ENCODE data around the gene FAM13A.

The FAM13A gene

DNA sequence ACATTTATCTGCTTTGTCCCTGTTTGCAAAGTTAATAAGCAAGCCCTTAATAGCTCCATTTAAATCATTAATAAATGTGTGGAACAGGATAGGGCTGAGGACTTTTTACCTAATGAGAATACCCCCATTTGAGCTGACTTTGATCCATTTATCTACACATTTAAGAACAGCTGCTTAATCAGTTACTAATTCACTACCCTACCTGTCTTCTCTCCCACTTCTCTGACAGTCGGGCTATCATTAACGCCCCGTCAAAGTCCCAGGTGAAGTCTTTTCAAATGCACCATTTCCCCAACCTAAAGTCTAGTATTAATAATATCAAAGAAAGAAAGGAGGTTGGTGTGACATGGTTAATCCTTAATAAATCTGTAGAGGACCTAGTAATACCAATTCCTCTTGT, 302.2 kb downstream of the FAM13A start:
- no peak overlapping the region for H3K4me3 ChIP-seq (ENCODE audit: insufficient read depth, low read depth, low read length, poor library complexity, severe bottlenecking)
- H3K9me3 ChIP-seq (ENCODE audit: control insufficient read depth, low read length) = no peaks in the 10 kb centered on the region
- peaks cover 3% of the 10 kb centered on the region for H3K36me3 ChIP-seq (ENCODE audit: control insufficient read depth, insufficient read depth, low read length)
- no peaks in the 10 kb centered on the region for H3K4me1 ChIP-seq (ENCODE audit: control insufficient read depth, insufficient read depth, low read length, poor library complexity, severe bottlenecking)
- no peaks in the 10 kb centered on the region for H3K27me3 ChIP-seq (replicated peaks; ENCODE audit: control insufficient read depth, insufficient read depth, low read length, poor library complexity, severe bottlenecking)
- no peak for DNase-seq
- no peak overlapping the region for H3K27ac ChIP-seq (ENCODE audit: insufficient read depth, low read length, poor library complexity, severe bottlenecking)

DNA sequence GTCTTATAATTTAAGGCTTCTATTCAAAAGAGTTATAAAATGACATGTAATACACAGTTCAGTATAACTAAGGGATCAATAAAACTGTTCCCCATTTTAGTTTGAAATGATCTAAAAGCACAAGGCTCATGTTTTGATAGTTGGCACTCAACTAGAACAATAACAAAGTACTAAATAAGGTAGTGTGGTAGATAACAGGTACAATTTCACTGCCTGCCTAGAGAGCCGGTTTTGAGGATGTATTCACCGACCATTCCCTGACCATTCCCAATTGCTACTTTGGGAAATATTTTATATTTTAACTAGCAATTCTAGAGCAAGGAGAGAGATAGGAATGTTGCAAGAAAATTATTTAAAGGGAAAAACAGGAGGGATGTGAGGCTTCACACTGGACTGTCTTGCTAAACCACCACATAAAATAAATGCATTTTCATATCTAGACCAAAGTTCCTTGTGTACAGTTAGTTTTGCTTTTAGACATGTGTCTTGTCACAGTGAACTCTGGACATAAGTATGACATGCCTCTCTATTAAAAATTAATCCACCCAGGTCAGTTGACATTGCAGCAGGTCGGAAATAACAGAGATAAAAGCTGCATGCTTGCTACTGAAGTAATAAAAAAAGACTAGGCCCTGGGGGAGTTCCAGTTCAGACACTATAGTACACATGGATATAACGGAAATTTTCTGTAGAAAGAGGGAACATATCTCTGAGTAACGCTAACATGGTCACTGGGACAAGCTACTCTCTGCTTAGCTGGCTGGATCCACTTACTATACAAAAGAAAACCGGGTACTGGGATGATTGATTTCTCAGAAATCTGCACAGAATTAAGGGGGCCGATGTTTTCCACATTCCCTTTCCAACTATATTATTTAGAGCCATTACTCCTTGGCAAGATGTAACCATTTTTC, 303.1 kb downstream of the FAM13A start:
- no peak for DNase-seq
- no peak overlapping the region for H3K27ac ChIP-seq (ENCODE audit: insufficient read depth, low read length, poor library complexity, severe bottlenecking)
- H3K4me3 ChIP-seq (ENCODE audit: insufficient read depth, low read depth, low read length, poor library complexity, severe bottlenecking) = no peak overlapping the region

DNA sequence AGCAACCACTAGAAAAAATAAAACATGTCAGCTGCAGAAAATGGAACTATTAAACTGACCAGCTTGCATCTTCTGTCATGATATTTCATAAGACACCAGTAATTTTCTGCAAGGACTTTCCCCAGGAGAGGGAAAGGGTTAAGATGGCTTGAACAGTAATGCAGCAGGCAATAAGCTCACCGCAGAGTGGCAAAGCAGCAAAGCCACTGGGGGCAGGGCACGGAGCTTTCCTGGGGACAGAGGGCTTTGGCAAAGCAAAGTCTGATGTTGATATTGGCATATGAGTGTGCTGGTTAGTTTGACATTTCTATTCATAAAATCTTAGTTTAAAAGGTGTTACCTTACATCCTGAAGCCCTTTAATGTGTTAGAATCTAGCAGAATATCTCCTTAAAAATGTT, 304.2 kb downstream of the FAM13A start:
- Histone ChIP-seq H3K4me1 (ENCODE audit: control insufficient read depth, insufficient read depth, low read length, poor library complexity, severe bottlenecking) (no peaks in the 10 kb centered on the region), H3K27me3 (replicated peaks; ENCODE audit: control insufficient read depth, insufficient read depth, low read length, poor library complexity, severe bottlenecking) (no peaks in the 10 kb centered on the region), H3K27ac (ENCODE audit: insufficient read depth, low read length, poor library complexity, severe bottlenecking) (no peak overlapping the region), H3K36me3 (ENCODE audit: control insufficient read depth, insufficient read depth, low read length) (peaks cover 19% of the 10 kb centered on the region), H3K9me3 (ENCODE audit: control insufficient read depth, low read length) (no peaks in the 10 kb centered on the region), H3K4me3 (ENCODE audit: insufficient read depth, low read depth, low read length, poor library complexity, severe bottlenecking) (no peak overlapping the region)
- no peak for DNase-seq

More for the DNA sequence above, 303.1 kb downstream of the FAM13A start:
- Histone ChIP-seq H3K27me3 (replicated peaks; ENCODE audit: control insufficient read depth, insufficient read depth, low read length, poor library complexity, severe bottlenecking) (no peaks in the 10 kb centered on the region), H3K9me3 (ENCODE audit: control insufficient read depth, low read length) (no peaks in the 10 kb centered on the region), H3K36me3 (ENCODE audit: control insufficient read depth, insufficient read depth, low read length) (peaks cover 9% of the 10 kb centered on the region), H3K4me1 (ENCODE audit: control insufficient read depth, insufficient read depth, low read length, poor library complexity, severe bottlenecking) (no peaks in the 10 kb centered on the region)

DNA sequence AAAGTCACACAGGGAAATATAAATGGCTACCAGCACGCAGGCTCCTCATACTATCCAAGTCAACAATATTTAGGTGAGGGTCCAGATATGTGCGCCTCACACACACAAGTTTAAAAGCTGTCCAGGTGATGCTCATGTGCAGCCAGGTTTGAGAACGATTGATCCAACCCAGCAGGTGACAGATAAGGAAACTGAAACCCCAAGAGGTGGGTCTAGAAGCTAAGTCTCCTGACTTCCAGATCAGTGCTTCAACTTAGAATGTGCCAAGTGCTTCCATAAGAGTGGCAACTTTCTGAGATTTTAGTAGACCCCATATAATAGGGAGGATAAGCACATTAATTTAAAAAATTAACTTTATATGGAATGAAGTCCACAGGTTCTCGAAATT, 304.9 kb downstream of the FAM13A start:
- Histone ChIP-seq H3K4me1 (ENCODE audit: control insufficient read depth, insufficient read depth, low read length, poor library complexity, severe bottlenecking) (no peaks in the 10 kb centered on the region), H3K27me3 (replicated peaks; ENCODE audit: control insufficient read depth, insufficient read depth, low read length, poor library complexity, severe bottlenecking) (no peaks in the 10 kb centered on the region), H3K4me3 (ENCODE audit: insufficient read depth, low read depth, low read length, poor library complexity, severe bottlenecking) (no peak overlapping the region), H3K27ac (ENCODE audit: insufficient read depth, low read length, poor library complexity, severe bottlenecking) (no peak overlapping the region), H3K9me3 (ENCODE audit: control insufficient read depth, low read length) (no peaks in the 10 kb centered on the region), H3K36me3 (ENCODE audit: control insufficient read depth, insufficient read depth, low read length) (peaks cover 19% of the 10 kb centered on the region)
- DNase-seq = no peak

DNA sequence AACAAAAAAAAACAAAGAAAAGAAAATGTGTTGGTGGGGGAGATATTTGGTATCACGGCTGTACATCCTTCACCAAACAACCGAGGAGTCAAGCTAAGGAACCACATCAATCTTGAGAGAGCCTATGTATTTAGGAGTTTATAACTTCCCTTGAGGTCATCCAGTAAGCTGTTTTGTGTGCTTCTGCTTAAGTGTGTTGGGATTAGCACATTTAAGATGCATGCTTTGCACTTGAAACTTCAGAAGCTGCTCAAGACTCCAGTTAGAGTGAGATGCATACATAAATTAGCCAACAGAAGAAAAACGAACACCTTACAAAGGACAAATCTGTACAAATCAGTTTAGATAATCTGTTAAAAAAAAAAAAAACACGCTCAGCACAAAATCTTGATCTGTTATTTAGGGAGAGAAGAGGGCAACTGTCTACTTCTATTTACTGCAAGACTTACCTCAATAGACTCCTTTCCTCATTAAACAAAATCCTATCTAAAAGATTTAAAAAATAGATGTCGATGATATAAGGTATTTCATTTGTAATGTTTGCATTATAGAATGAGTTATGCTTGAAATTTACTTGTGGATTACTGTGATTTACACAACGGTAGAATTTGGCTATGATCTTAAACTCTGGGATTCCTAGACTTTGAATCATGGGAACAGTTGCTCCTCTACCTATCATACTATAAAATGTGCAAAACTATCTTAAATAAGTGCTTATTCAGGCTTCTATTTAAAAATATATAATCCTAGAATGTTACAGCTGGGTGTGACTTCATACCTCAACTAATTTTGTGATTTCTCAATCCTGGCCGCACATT, 305.5 kb downstream of the FAM13A start:
- no peak overlapping the region for H3K4me3 ChIP-seq (ENCODE audit: insufficient read depth, low read depth, low read length, poor library complexity, severe bottlenecking)
- no peaks in the 10 kb centered on the region for H3K27me3 ChIP-seq (replicated peaks; ENCODE audit: control insufficient read depth, insufficient read depth, low read length, poor library complexity, severe bottlenecking)
- DNase-seq = no peak
- H3K36me3 ChIP-seq (ENCODE audit: control insufficient read depth, insufficient read depth, low read length) = peaks cover 19% of the 10 kb centered on the region
- no peaks in the 10 kb centered on the region for H3K9me3 ChIP-seq (ENCODE audit: control insufficient read depth, low read length)
- H3K27ac ChIP-seq (ENCODE audit: insufficient read depth, low read length, poor library complexity, severe bottlenecking) = no peak overlapping the region
- no peaks in the 10 kb centered on the region for H3K4me1 ChIP-seq (ENCODE audit: control insufficient read depth, insufficient read depth, low read length, poor library complexity, severe bottlenecking)

DNA sequence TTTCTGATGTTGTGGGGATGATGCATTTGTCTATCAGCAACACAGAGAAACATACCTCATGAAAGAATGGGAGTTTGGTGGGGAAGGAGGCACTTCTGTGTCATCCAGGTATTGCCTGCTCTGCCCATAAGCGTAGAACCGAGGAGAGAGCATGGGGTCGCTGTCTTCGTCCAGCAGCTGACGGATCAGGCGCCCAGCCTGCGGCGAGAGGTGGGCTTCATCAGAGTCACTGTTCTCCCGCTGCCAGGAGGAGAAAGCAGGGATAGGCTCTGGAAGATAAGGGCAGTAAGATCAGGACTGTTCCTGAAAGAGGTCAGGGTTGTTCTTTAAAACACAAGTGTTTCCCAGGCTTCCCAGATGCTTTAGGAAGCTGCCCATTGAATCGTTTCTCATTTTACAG, 306.6 kb downstream of the FAM13A start:
- DNase-seq = no peak
- H3K4me1 ChIP-seq (ENCODE audit: control insufficient read depth, insufficient read depth, low read length, poor library complexity, severe bottlenecking) = no peaks in the 10 kb centered on the region
- peaks cover 21% of the 10 kb centered on the region for H3K36me3 ChIP-seq (ENCODE audit: control insufficient read depth, insufficient read depth, low read length)
- no peaks in the 10 kb centered on the region for H3K9me3 ChIP-seq (ENCODE audit: control insufficient read depth, low read length)
- H3K4me3 ChIP-seq (ENCODE audit: insufficient read depth, low read depth, low read length, poor library complexity, severe bottlenecking) = no peak overlapping the region
- no peak overlapping the region for H3K27ac ChIP-seq (ENCODE audit: insufficient read depth, low read length, poor library complexity, severe bottlenecking)
- H3K27me3 ChIP-seq (replicated peaks; ENCODE audit: control insufficient read depth, insufficient read depth, low read length, poor library complexity, severe bottlenecking) = no peaks in the 10 kb centered on the region

DNA sequence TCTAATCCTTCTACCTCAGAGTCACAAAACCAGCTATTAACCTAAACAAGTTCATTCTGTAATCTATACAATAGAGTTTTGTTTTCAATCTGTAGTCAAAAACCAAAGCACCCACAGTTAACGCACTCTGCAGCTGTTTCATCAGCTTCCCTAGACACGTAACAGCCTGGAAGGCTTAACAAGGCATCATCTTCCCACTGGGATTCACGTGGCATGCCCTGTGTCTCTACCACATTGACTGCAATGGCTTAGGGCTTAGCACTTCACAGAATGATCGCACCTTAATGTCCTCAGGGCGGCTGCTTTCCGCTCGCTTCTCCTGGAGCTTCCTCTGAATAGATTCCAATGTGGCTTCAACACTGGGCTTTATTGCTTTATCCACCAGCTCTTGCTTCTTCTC, 309.6 kb downstream of the FAM13A start:
- Histone ChIP-seq H3K27ac (ENCODE audit: insufficient read depth, low read length, poor library complexity, severe bottlenecking) (no peak overlapping the region), H3K36me3 (ENCODE audit: control insufficient read depth, insufficient read depth, low read length) (peaks cover 23% of the 10 kb centered on the region), H3K4me1 (ENCODE audit: control insufficient read depth, insufficient read depth, low read length, poor library complexity, severe bottlenecking) (no peaks in the 10 kb centered on the region), H3K9me3 (ENCODE audit: control insufficient read depth, low read length) (no peaks in the 10 kb centered on the region), H3K27me3 (replicated peaks; ENCODE audit: control insufficient read depth, insufficient read depth, low read length, poor library complexity, severe bottlenecking) (no peaks in the 10 kb centered on the region), H3K4me3 (ENCODE audit: insufficient read depth, low read depth, low read length, poor library complexity, severe bottlenecking) (no peak overlapping the region)
- no peak for DNase-seq

DNA sequence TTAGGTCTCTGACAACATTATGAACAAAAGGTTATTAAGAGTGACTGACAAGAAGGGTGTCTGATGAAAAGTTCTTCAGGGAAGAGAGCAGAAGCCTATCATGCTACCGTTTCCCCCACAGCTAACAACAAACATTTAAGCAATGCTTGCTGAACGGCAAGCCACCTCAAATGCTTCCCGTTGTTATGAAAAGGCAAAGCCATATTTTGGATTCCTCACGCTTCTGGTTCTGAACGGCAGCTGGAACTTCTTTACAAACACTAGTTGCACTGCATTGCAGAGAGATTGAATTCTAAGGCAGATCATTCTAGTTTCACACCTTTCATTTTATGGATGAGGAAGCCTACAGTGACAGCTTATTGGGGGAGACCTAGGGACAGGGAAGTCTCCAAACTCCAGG, 310.8 kb downstream of the FAM13A start:
- no peaks in the 10 kb centered on the region for H3K4me1 ChIP-seq (ENCODE audit: control insufficient read depth, insufficient read depth, low read length, poor library complexity, severe bottlenecking)
- no peak overlapping the region for H3K27ac ChIP-seq (ENCODE audit: insufficient read depth, low read length, poor library complexity, severe bottlenecking)
- H3K9me3 ChIP-seq (ENCODE audit: control insufficient read depth, low read length) = no peaks in the 10 kb centered on the region
- H3K4me3 ChIP-seq (ENCODE audit: insufficient read depth, low read depth, low read length, poor library complexity, severe bottlenecking) = no peak overlapping the region
- DNase-seq = no peak
- H3K27me3 ChIP-seq (replicated peaks; ENCODE audit: control insufficient read depth, insufficient read depth, low read length, poor library complexity, severe bottlenecking) = no peaks in the 10 kb centered on the region
- peaks cover 23% of the 10 kb centered on the region for H3K36me3 ChIP-seq (ENCODE audit: control insufficient read depth, insufficient read depth, low read length)

DNA sequence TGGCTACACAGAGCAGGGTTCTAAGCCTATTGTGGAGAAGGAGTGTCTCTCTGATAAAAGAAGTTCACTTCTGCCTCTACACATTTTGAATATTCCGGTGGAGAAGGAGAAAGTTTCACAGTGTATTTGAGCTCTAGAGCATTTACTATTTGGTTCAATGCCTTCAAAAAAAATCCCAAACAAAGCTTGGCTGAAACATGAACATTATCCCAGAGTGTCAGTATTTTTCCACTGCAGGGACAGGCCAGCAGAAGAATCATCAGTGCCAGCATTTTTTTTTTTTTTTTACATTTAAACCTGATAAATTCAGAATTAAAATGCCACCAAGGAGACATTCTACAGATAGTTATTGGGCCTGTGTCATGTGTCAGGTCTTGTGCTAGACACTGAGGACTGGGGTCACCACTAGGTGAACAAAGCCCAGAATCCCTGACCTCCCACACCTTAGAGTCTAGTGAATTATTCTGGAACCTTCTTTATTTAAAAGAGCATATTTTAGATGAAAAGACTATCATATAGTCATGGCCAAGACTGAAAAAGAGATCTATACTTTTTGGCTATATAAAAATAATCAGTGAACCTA, 311.3 kb downstream of the FAM13A start:
- no peak overlapping the region for H3K4me3 ChIP-seq (ENCODE audit: insufficient read depth, low read depth, low read length, poor library complexity, severe bottlenecking)
- H3K4me1 ChIP-seq (ENCODE audit: control insufficient read depth, insufficient read depth, low read length, poor library complexity, severe bottlenecking) = no peaks in the 10 kb centered on the region
- H3K9me3 ChIP-seq (ENCODE audit: control insufficient read depth, low read length) = no peaks in the 10 kb centered on the region
- H3K27me3 ChIP-seq (replicated peaks; ENCODE audit: control insufficient read depth, insufficient read depth, low read length, poor library complexity, severe bottlenecking) = no peaks in the 10 kb centered on the region
- H3K36me3 ChIP-seq (ENCODE audit: control insufficient read depth, insufficient read depth, low read length) = peaks cover 23% of the 10 kb centered on the region
- H3K27ac ChIP-seq (ENCODE audit: insufficient read depth, low read length, poor library complexity, severe bottlenecking) = no peak overlapping the region
- no peak for DNase-seq

DNA sequence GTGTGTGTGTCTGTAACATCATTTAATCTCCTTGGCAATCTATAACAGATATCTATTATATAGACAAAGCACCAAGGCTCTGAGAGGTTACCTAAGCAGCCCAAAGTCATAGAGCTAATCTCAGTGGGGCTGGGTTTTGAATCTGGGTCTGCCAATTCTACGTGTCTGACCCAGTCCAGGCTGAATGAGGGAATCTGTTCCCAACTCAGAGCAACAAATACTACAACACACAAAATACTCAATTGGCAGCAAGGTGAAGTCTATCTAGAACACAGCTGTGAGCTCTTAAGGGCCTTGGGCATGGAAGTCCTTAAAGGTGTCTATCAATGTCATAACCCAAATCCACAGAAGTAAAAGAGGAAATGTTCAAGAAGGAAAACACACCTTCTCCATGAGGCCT, 311.8 kb downstream of the FAM13A start:
- Histone ChIP-seq H3K36me3 (ENCODE audit: control insufficient read depth, insufficient read depth, low read length) (peaks cover 23% of the 10 kb centered on the region), H3K27ac (ENCODE audit: insufficient read depth, low read length, poor library complexity, severe bottlenecking) (no peak overlapping the region), H3K27me3 (replicated peaks; ENCODE audit: control insufficient read depth, insufficient read depth, low read length, poor library complexity, severe bottlenecking) (no peaks in the 10 kb centered on the region), H3K9me3 (ENCODE audit: control insufficient read depth, low read length) (no peaks in the 10 kb centered on the region), H3K4me1 (ENCODE audit: control insufficient read depth, insufficient read depth, low read length, poor library complexity, severe bottlenecking) (no peaks in the 10 kb centered on the region), H3K4me3 (ENCODE audit: insufficient read depth, low read depth, low read length, poor library complexity, severe bottlenecking) (no peak overlapping the region)
- no peak for DNase-seq
